ENCODE measurements around the gene GSS. TPM values are rescaled to one million over a fixed set of nuclear protein-coding genes. Genes with fewer than 3 reads are reported as not detected.

GSS gene
- total and polyA plus RNA-seq, 2 experiments from 2014 or later = 68.3 to 80.7 TPM

DNA sequence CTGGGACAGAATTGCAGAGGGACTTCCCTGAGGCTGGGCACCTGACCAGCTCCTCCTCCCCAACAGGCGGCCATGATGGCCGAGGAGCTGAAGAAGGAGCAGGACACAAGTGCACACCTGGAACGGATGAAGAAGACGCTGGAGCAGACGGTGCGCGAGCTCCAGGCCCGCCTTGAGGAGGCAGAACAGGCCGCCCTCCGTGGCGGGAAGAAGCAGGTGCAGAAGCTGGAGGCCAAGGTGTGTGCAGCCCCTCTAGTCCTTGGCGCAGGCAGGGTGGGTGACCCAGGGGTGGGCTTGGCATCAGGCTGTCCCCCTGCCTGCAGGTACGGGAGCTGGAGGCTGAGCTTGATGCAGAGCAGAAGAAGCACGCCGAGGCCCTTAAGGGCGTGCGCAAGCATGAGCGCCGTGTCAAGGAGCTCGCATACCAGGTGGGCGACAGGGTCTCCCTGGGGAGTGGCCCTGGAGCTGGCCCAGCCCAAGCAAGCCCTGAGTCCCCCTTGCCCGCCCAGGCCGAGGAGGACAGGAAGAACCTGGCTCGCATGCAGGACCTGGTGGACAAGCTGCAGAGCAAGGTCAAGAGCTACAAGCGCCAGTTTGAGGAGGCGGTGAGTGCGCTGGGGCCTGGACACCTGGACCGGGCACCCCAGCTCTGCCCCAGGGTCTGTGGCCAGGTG, 45.5 kb upstream of the GSS start:
- H3K27me3 ChIP-seq (replicated peaks; ENCODE audit: insufficient read depth) = no peaks in the 10 kb centered on the region
- 91 to 94% methylated on average over 19 to 28 of the region's 28 CpGs for WGBS, 2 experiments (ENCODE audit: low coverage in 1 of 2, low lambda C conversion rate in 2 of 2, missing lambda C conversion rate in 2 of 2)
- peaks cover under 1% of the 10 kb centered on the region; the same call in 1 of the 2 replicates for H3K36me3 ChIP-seq (ENCODE audit: low read depth)

DNA sequence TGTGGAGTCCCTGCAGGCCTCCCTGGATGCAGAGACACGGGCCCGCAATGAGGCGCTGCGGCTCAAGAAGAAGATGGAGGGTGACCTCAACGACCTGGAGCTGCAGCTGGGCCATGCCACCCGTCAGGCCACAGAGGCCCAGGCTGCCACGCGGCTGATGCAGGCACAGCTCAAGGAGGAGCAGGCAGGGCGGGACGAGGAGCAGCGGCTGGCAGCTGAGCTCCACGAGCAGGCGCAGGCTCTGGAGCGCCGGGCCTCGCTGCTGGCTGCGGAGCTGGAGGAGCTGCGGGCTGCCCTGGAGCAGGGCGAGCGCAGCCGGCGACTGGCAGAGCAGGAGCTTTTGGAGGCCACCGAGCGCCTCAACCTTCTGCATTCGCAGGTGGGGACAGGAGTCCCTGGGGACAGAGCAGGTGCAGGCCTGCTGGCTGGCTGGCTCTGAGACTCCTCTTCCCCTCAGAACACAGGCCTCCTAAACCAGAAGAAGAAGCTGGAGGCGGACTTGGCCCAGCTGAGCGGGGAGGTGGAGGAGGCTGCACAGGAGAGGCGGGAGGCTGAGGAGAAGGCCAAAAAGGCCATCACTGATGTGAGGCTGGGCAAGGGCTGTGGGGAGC, 44.8 kb upstream of the GSS start:
- Histone ChIP-seq H2AFZ (no peak overlapping the region), H3F3A (ENCODE audit: insufficient read depth) (no peaks in the 10 kb centered on the region), H3K27me3 (replicated peaks; ENCODE audit: insufficient read depth) (no peaks in the 10 kb centered on the region), H3K4me2 (ENCODE audit: unreplicated experiment) (no peak overlapping the region), H3K4me3 (no peak overlapping the region), H3K9ac (no peak overlapping the region), H4K20me1 (ENCODE audit: insufficient read depth) (no peaks in the 10 kb centered on the region), H3K79me2 (ENCODE audit: insufficient read depth) (no peaks in the 10 kb centered on the region), H3K36me3 (ENCODE audit: low read depth) (no peaks in the 10 kb centered on the region; the same call in 1 of the 2 replicates), H3K27ac (no peak overlapping the region), H3K9me3 (ENCODE audit: low read depth) (no peaks in the 10 kb centered on the region), H3K4me1 (ENCODE audit: insufficient read depth) (no peaks in the 10 kb centered on the region), H3K9me2 (ENCODE audit: insufficient read depth) (no peaks in the 10 kb centered on the region)
- 90 to 92% methylated on average over 28 of the region's 28 CpGs for WGBS, 2 experiments (ENCODE audit: low coverage in 1 of 2, low lambda C conversion rate in 2 of 2, missing lambda C conversion rate in 2 of 2)
- TF ChIP-seq EZH2 (IDR thresholded peaks at IDR 0.05; ENCODE audit: insufficient read depth, poor library complexity, severe bottlenecking) = no peak
- no peak for TF ChIP-seq EZH2phosphoT487 (IDR thresholded peaks at IDR 0.05; ENCODE audit: insufficient read depth, low read depth)
- no peak for DNase-seq
- in situ Hi-C loops (cut with MboI) = no loop called here

More for the DNA sequence above, 45.5 kb upstream of the GSS start:
- Histone ChIP-seq H3K4me3 (no peak overlapping the region), H3K9ac (no peak overlapping the region), H4K20me1 (ENCODE audit: insufficient read depth) (no peaks in the 10 kb centered on the region), H3F3A (ENCODE audit: insufficient read depth) (no peaks in the 10 kb centered on the region), H3K4me2 (ENCODE audit: unreplicated experiment) (no peak overlapping the region), H3K79me2 (ENCODE audit: insufficient read depth) (no peaks in the 10 kb centered on the region), H3K4me1 (ENCODE audit: insufficient read depth) (no peaks in the 10 kb centered on the region), H2AFZ (no peak overlapping the region), H3K9me3 (ENCODE audit: low read depth) (no peaks in the 10 kb centered on the region), H3K27ac (no peak overlapping the region), H3K9me2 (ENCODE audit: insufficient read depth) (no peaks in the 10 kb centered on the region)
- in situ Hi-C loops (cut with MboI) = no loop called here
- TF ChIP-seq EZH2phosphoT487 (IDR thresholded peaks at IDR 0.05; ENCODE audit: insufficient read depth, low read depth) = no peak
- no peak for TF ChIP-seq EZH2 (IDR thresholded peaks at IDR 0.05; ENCODE audit: insufficient read depth, poor library complexity, severe bottlenecking)
- no peak for DNase-seq

DNA sequence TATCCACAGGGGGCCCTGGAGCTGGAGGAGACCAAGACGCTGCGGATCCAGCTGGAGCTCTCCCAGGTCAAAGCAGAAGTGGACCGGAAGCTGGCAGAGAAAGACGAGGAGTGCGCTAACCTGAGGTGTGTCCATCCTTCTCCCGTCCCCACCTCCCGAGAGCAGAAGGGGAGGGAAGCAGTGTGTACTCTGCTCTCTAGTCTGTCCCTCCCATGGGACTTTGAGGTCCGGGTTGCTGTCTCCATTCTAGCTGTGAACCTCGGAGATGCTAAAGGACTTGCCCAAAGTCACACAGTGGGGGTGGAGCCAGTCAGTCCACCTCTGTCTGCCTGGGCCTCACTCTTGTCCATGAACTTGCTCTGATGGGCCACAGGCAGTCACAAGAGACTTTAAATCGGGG, 44.2 kb upstream of the GSS start:
- Histone ChIP-seq H2AFZ (no peak overlapping the region), H3K27ac (no peak overlapping the region), H3F3A (ENCODE audit: insufficient read depth) (no peaks in the 10 kb centered on the region), H3K9ac (no peak overlapping the region), H3K79me2 (ENCODE audit: insufficient read depth) (no peaks in the 10 kb centered on the region), H3K9me2 (ENCODE audit: insufficient read depth) (no peaks in the 10 kb centered on the region), H4K20me1 (ENCODE audit: insufficient read depth) (no peaks in the 10 kb centered on the region), H3K27me3 (replicated peaks; ENCODE audit: insufficient read depth) (no peaks in the 10 kb centered on the region), H3K4me2 (ENCODE audit: unreplicated experiment) (no peak overlapping the region), H3K9me3 (ENCODE audit: low read depth) (no peaks in the 10 kb centered on the region), H3K4me1 (ENCODE audit: insufficient read depth) (no peaks in the 10 kb centered on the region), H3K36me3 (ENCODE audit: low read depth) (no peaks in the 10 kb centered on the region; the same call in 1 of the 2 replicates), H3K4me3 (no peak overlapping the region)
- in situ Hi-C loops (cut with MboI) = no loop called here
- TF ChIP-seq EZH2 (IDR thresholded peaks at IDR 0.05; ENCODE audit: insufficient read depth, poor library complexity, severe bottlenecking) (no peak), EZH2phosphoT487 (IDR thresholded peaks at IDR 0.05; ENCODE audit: insufficient read depth, low read depth) (no peak)
- no peak for DNase-seq
- WGBS, 2 experiments (ENCODE audit: low coverage in 1 of 2, low lambda C conversion rate in 2 of 2, missing lambda C conversion rate in 2 of 2) = 90 to 91% methylated on average over 10 of the region's 10 CpGs

DNA sequence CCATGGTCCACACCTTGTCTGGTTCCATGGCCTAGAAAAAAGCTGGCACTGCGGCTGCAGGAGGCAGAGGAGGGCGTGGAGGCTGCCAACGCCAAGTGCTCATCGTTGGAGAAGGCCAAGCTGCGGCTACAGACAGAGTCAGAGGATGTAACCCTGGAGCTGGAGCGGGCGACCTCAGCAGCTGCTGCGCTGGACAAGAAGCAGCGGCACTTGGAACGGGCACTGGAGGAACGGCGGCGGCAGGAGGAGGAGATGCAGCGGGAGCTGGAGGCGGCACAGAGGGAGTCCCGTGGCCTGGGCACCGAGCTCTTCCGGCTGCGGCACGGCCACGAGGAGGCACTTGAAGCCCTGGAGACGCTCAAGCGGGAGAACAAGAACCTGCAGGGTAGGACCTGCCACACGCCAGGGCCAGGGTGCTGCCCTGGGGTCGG, 43.4 kb upstream of the GSS start:
- Histone ChIP-seq H4K20me1 (ENCODE audit: insufficient read depth) (no peaks in the 10 kb centered on the region), H3K9ac (no peak overlapping the region), H3K36me3 (ENCODE audit: low read depth) (no peaks in the 10 kb centered on the region; the same call in 1 of the 2 replicates), H3K4me2 (ENCODE audit: unreplicated experiment) (no peak overlapping the region), H3K27ac (no peak overlapping the region), H3K4me3 (no peak overlapping the region), H3K79me2 (ENCODE audit: insufficient read depth) (no peaks in the 10 kb centered on the region), H3K27me3 (replicated peaks; ENCODE audit: insufficient read depth) (no peaks in the 10 kb centered on the region), H3K4me1 (ENCODE audit: insufficient read depth) (no peaks in the 10 kb centered on the region), H2AFZ (no peak overlapping the region), H3K9me3 (ENCODE audit: low read depth) (no peaks in the 10 kb centered on the region), H3K9me2 (ENCODE audit: insufficient read depth) (no peaks in the 10 kb centered on the region), H3F3A (ENCODE audit: insufficient read depth) (no peaks in the 10 kb centered on the region)
- in situ Hi-C loops (cut with MboI) = no loop called here
- TF ChIP-seq EZH2 (IDR thresholded peaks at IDR 0.05; ENCODE audit: insufficient read depth, poor library complexity, severe bottlenecking) (no peak), EZH2phosphoT487 (IDR thresholded peaks at IDR 0.05; ENCODE audit: insufficient read depth, low read depth) (no peak)
- WGBS, 2 experiments (ENCODE audit: low coverage in 1 of 2, low lambda C conversion rate in 2 of 2, missing lambda C conversion rate in 2 of 2) = 89 to 92% methylated on average over 24 to 25 of the region's 25 CpGs
- no peak for DNase-seq
